ENCODE data around the gene TPSB2.

The TPSB2 gene

GRCh38 chr16:1181404-1182315 lies 48.3 kb downstream of the TPSB2 start:
- Histone ChIP-seq H3K36me3 (replicated peaks; ENCODE audit: low read depth, low read length) (no peaks in the 10 kb centered on the region), H3K27me3 (ENCODE audit: low read depth, low read length) (no peaks in the 10 kb centered on the region), H3K4me2 (ENCODE audit: low read length) (no peak overlapping the region), H3K4me3 (ENCODE audit: low read length) (no peak overlapping the region), H4K20me1 (ENCODE audit: insufficient read depth, low read length) (no peaks in the 10 kb centered on the region), H3K27ac (ENCODE audit: low read length) (no peak overlapping the region), H2AFZ (ENCODE audit: low read depth, low read length) (no peak overlapping the region), H3K4me1 (ENCODE audit: low read length) (no peaks in the 10 kb centered on the region), H3K9ac (ENCODE audit: low read length) (no peak overlapping the region), H3K9me3 (ENCODE audit: insufficient read depth, low read length) (no peaks in the 10 kb centered on the region), H3K79me2 (ENCODE audit: low read length) (no peaks in the 10 kb centered on the region)
- TF ChIP-seq EZH2phosphoT487 (IDR thresholded peaks at IDR 0.05; ENCODE audit: low read depth) (no peak), CTCF (IDR thresholded peaks at IDR 0.05; ENCODE audit: low read depth, low read length) (peak; percentile 22; the same call in 1 of the 2 replicates)

GRCh38 chr16:1180549-1181403 lies 49.2 kb downstream of the TPSB2 start:
- no peak overlapping the region for H3K4me2 ChIP-seq (ENCODE audit: low read length)
- no peak for TF ChIP-seq EZH2phosphoT487 (IDR thresholded peaks at IDR 0.05; ENCODE audit: low read depth)
- TF ChIP-seq CTCF (IDR thresholded peaks at IDR 0.05; ENCODE audit: low read depth, low read length) = no peak
- no peak overlapping the region for H2AFZ ChIP-seq (ENCODE audit: low read depth, low read length)
- H3K27me3 ChIP-seq (ENCODE audit: low read depth, low read length) = no peaks in the 10 kb centered on the region
- no peaks in the 10 kb centered on the region for H3K9me3 ChIP-seq (ENCODE audit: insufficient read depth, low read length)
- H4K20me1 ChIP-seq (ENCODE audit: insufficient read depth, low read length) = no peaks in the 10 kb centered on the region
- H3K9ac ChIP-seq (ENCODE audit: low read length) = no peak overlapping the region
- no peaks in the 10 kb centered on the region for H3K36me3 ChIP-seq (replicated peaks; ENCODE audit: low read depth, low read length)
- H3K4me1 ChIP-seq (ENCODE audit: low read length) = no peaks in the 10 kb centered on the region
- no peak overlapping the region for H3K4me3 ChIP-seq (ENCODE audit: low read length)
- no peaks in the 10 kb centered on the region for H3K79me2 ChIP-seq (ENCODE audit: low read length)
- H3K27ac ChIP-seq (ENCODE audit: low read length) = no peak overlapping the region
